Peyer's patch (tissue), 4 donors: ENCODE results near the gene IFI27.
"Not testable (repeated sequence)": the region's sequence is repeated elsewhere in the genome, so short reads cannot be mapped to it uniquely, and the experiment has no call there.

Source experiments
- CTCF ChIP-seq, 6 experiments: fragments of 450-650 bp in 4 of 6; fragments of 200-600 bp in 2 of 6; sonication (generic) in 1 of 6; IDR thresholded peaks; one replicate each; pipeline ENCODE4 v1.5.1; 2017 to 2019; ENCODE audit warnings: antibody characterized with exemption in 6 of 6, mild to moderate bottlenecking in 3 of 6, moderate library complexity in 1 of 6
- POLR2A ChIP-seq, 2 donors: fragments of 450-650 bp; IDR thresholded peaks; one replicate each; pipeline ENCODE4 v1.5.1; 2017; ENCODE audit warnings: antibody characterized with exemption in 2 of 2, mild to moderate bottlenecking in 2 of 2, moderate library complexity in 2 of 2

- not testable (repeated sequence) for TF ChIP-seq POLR2A, CTCF (IDR thresholded peaks at IDR 0.05)
Measured at GRCh38 chr14:94072076-94072475, 38.5 kb upstream of the IFI27 start.
